Neuronal stem cell (in vitro differentiated cells): ENCODE data around the gene KPNA4.
"Not testable (repeated sequence)": the region's sequence is repeated elsewhere in the genome, so short reads cannot be mapped to it uniquely, and the experiment has no call there.

Experiments used
- DNase-seq: peaks from one replicate; pipeline ENCODE4 v3.0.0-alpha.2; 2013; ENCODE audit warnings: low spot score
- H2AFZ ChIP-seq: one replicate; pipeline ENCODE4 v1.6.1; 2013; ENCODE audit warnings: mild to moderate bottlenecking, low read length, inconsistent platforms
- H2AK5ac ChIP-seq: 2 replicates; pipeline ENCODE4 v1.6.1; 2013; ENCODE audit warnings: low read depth, mild to moderate bottlenecking, inconsistent platforms, low read length, moderate library complexity, mixed read lengths
- H2BK120ac ChIP-seq: 2 replicates; pipeline ENCODE4 v1.6.1; 2013; ENCODE audit warnings: low read depth, mild to moderate bottlenecking, inconsistent platforms, low read length, moderate library complexity, mixed read lengths
- H2BK12ac ChIP-seq: one replicate; pipeline ENCODE4 v1.6.1; 2013; ENCODE audit warnings: low read length, inconsistent platforms
- H2BK15ac ChIP-seq: 2 replicates; pipeline ENCODE4 v1.6.1; 2013; ENCODE audit warnings: mild to moderate bottlenecking, low read length, inconsistent platforms, mixed read lengths
- H2BK5ac ChIP-seq: one replicate; pipeline ENCODE4 v1.6.1; 2013; ENCODE audit warnings: inconsistent platforms, mild to moderate bottlenecking, low read length, moderate library complexity
- H3K14ac ChIP-seq: one replicate; pipeline ENCODE4 v1.6.1; 2013; ENCODE audit warnings: low read length, inconsistent platforms
- H3K18ac ChIP-seq: 2 replicates; pipeline ENCODE4 v1.6.1; 2013; ENCODE audit warnings: low read length, inconsistent platforms
- H3K23ac ChIP-seq: 2 replicates; pipeline ENCODE4 v1.6.1; 2013; ENCODE audit warnings: low read depth, mild to moderate bottlenecking, mixed read lengths, low read length, inconsistent platforms; ENCODE audit not compliant: poor library complexity
- H3K27ac ChIP-seq: replicated peaks from 3 replicates; pipeline ENCODE4 v1.5.1; 2013; ENCODE audit warnings: low read length, inconsistent platforms
- H3K27me3 ChIP-seq, 3 experiments: 2 replicates each; pipeline ENCODE4 v1.6.1; 2013; ENCODE audit warnings: low read length in 3 of 3, mild to moderate bottlenecking in 2 of 3, inconsistent platforms in 1 of 3, low read depth in 1 of 3, mixed read lengths in 1 of 3, moderate library complexity in 1 of 3; ENCODE audit not compliant: control insufficient read depth in 3 of 3, insufficient read depth in 3 of 3
- H3K36me3 ChIP-seq, 2 donors: replicated peaks in 1 of 2; 2 replicates each; pipeline ENCODE4 v1.6.1; 2013; ENCODE audit warnings: low read length in 2 of 2; ENCODE audit not compliant: control insufficient read depth in 2 of 2, insufficient read depth in 2 of 2
- H3K4ac ChIP-seq: 2 replicates; pipeline ENCODE4 v1.6.1; 2013; ENCODE audit warnings: inconsistent platforms, mild to moderate bottlenecking, low read length, moderate library complexity
- H3K4me1 ChIP-seq, 2 donors: 1 replicate in 1 of 2; 2 replicates in 1 of 2; pipeline ENCODE4 v1.6.1; 2013; ENCODE audit warnings: low read length in 2 of 2, low read depth in 1 of 2; ENCODE audit not compliant: control insufficient read depth in 2 of 2, insufficient read depth in 1 of 2
- H3K4me2 ChIP-seq: one replicate; pipeline ENCODE4 v1.6.1; 2013; ENCODE audit warnings: mild to moderate bottlenecking, low read length, inconsistent platforms; ENCODE audit not compliant: insufficient read depth, poor library complexity, severe bottlenecking
- H3K4me3 ChIP-seq, 2 donors: 2 replicates each; pipeline ENCODE4 v1.5.1; 2013; ENCODE audit warnings: low read length in 2 of 2, mild to moderate bottlenecking in 2 of 2, inconsistent platforms in 1 of 2, moderate library complexity in 1 of 2
- H3K79me1 ChIP-seq: one replicate; pipeline ENCODE4 v1.6.1; 2013; ENCODE audit warnings: low read depth, mild to moderate bottlenecking, inconsistent platforms, low read length, moderate library complexity
- H3K9ac ChIP-seq: one replicate; pipeline ENCODE4 v1.6.1; 2013; ENCODE audit warnings: mild to moderate bottlenecking, low read depth, low read length, inconsistent platforms; ENCODE audit not compliant: poor library complexity
- H3K9me3 ChIP-seq, 2 donors: replicated peaks in 1 of 2; 2 replicates each; pipeline versions ENCODE3 to v1.6.1; 2013; ENCODE audit warnings: low read length in 2 of 2, mild to moderate bottlenecking in 2 of 2, inconsistent platforms in 1 of 2, low read depth in 1 of 2, mixed read lengths in 1 of 2, moderate library complexity in 1 of 2; ENCODE audit not compliant: control insufficient read depth in 2 of 2, insufficient read depth in 1 of 2
- H4K8ac ChIP-seq: one replicate; pipeline ENCODE4 v1.6.1; 2013; ENCODE audit warnings: low read depth, mild to moderate bottlenecking, inconsistent platforms, low read length, moderate library complexity
- H4K91ac ChIP-seq: one replicate; pipeline ENCODE4 v1.6.1; 2013; ENCODE audit warnings: low read length, low read depth, mild to moderate bottlenecking, inconsistent platforms; ENCODE audit not compliant: poor library complexity
- WGBS, 2 donors: extraction: QIAGEN DNeasy Blood & Tissue Kit; methylation state at CpG; one replicate each; pipeline ENCODE4 v1.1.7; 2013; ENCODE audit warnings: missing lambda C conversion rate in 2 of 2, mixed read lengths in 1 of 2; ENCODE audit not compliant: insufficient read length in 2 of 2, insufficient replicate concordance in 1 of 2; ENCODE audit errors: extremely low coverage in 2 of 2; 5-methylcytosine and 5-hydroxymethylcytosine counted together

KPNA4 gene

DNA sequence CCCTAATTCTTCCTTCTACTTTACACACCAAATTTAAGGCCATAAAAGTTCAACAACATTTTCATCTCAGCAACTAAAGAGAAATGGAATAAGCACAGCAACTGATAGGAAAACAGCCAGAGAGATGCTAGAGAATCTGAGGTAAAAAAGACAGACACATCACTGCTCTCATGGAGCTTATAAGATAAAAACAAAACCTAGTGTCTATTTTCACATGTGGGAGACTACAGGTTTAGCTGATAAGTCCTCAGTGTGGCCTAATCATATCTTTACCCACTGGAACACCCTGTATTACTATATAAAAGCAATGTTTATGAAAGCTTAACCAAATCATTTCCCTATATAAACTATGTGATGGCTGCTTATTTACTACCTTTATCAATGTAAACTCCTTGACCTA, 33.0 kb downstream of the KPNA4 start:
- Histone ChIP-seq H2BK120ac (no peak overlapping the region), H2BK12ac (no peak overlapping the region), H3K79me1 (peaks cover 1% of the 10 kb centered on the region), H3K4me3 (no peak overlapping the region), H3K4me1 (no peaks in the 10 kb centered on the region), H3K27ac (no peak overlapping the region), H2BK5ac (no peak overlapping the region), H3K4me2 (no peak overlapping the region), H3K36me3 (peaks cover 10 to 85% of the 10 kb centered on the region in 2 donors), H4K91ac (no peak overlapping the region), H3K18ac (no peak overlapping the region), H3K9ac (no peak overlapping the region), H3K27me3 (no peaks in the 10 kb centered on the region), H3K4ac (no peak overlapping the region), H3K14ac (no peak overlapping the region), H2BK15ac (no peak overlapping the region), H4K8ac (no peak overlapping the region), H2AFZ (no peak overlapping the region), H2AK5ac (no peak overlapping the region), H3K23ac (no peak overlapping the region), H3K9me3 (no peaks in the 10 kb centered on the region)
- no peak for DNase-seq

DNA sequence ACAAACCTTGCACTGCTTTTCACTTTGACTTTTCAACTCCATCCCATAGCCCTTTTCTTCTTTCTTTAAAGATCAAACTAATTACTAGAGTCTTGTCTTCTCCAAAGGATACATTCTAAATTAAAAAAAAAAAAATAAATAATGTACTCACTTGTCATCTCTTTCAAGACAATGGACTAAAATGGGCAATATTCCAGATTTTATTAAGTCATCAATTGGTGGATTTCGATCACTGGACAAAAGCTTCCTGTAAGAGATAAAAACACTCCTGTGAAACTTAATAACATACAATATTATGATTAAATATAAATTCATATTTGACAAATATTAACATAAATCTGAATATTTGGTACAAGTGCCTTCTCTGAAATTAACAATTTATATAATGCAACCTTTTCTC, 34.1 kb downstream of the KPNA4 start:
- H3K23ac ChIP-seq: no peak overlapping the region
- DNase-seq: no peak
- H2BK12ac ChIP-seq: no peak overlapping the region
- no peaks in the 10 kb centered on the region for H3K4me1 ChIP-seq
- H2BK5ac ChIP-seq: no peak overlapping the region
- H2BK120ac ChIP-seq: no peak overlapping the region
- H3K36me3 ChIP-seq: peaks cover 10 to 96% of the 10 kb centered on the region in 2 donors
- H3K9me3 ChIP-seq: no peaks in the 10 kb centered on the region
- H3K79me1 ChIP-seq: peaks cover 1% of the 10 kb centered on the region
- no peak overlapping the region for H2AK5ac ChIP-seq
- H3K14ac ChIP-seq: no peak overlapping the region
- H3K4me2 ChIP-seq: no peak overlapping the region
- no peaks in the 10 kb centered on the region for H3K27me3 ChIP-seq
- H3K9ac ChIP-seq: no peak overlapping the region
- no peak overlapping the region for H2BK15ac ChIP-seq
- no peak overlapping the region for H3K4ac ChIP-seq
- H2AFZ ChIP-seq: no peak overlapping the region
- no peak overlapping the region for H3K18ac ChIP-seq
- no peak overlapping the region for H4K8ac ChIP-seq
- H3K4me3 ChIP-seq: no peak overlapping the region
- WGBS, 2 donors: no CpG with 5 or more reads among the region's 1 CpG
- H4K91ac ChIP-seq: no peak overlapping the region
- no peak overlapping the region for H3K27ac ChIP-seq

DNA sequence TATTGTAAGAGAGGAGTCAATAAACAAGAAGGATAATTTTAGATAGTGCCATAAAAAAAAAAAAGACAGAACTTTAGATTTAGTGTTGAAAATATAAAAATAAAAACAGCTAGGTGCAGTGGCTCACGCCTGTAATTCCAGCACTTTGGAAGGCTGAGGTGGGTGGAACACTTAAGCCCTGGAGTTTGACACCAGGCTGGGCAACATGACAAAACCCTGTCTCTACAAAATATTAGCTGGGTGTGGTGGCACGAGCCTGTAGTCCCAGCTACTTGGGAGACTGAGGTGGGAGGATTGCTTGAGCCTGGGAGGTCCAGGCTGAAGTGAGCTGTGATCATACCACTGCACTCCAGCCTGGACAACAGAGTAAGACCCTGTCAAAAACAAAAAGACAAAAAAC, 49.0 kb downstream of the KPNA4 start:
- H3K36me3 ChIP-seq: peaks cover 15 to 96% of the 10 kb centered on the region in 2 donors

GRCh38 chr3:160501325-160501724, 64.0 kb downstream of the KPNA4 start:
- Histone ChIP-seq H3K9ac (no peak overlapping the region), H4K8ac (no peak overlapping the region), H3K4ac (no peak overlapping the region), H3K23ac (no peak overlapping the region), H4K91ac (no peak overlapping the region), H3K4me1 (no peaks in the 10 kb centered on the region), H3K79me1 (no peaks in the 10 kb centered on the region), H3K4me3 (no peak overlapping the region), H3K36me3 (peaks cover 12 to 80% of the 10 kb centered on the region in 2 donors), H3K14ac (no peak overlapping the region), H2BK12ac (no peak overlapping the region), H3K27ac (no peak overlapping the region), H3K4me2 (no peak overlapping the region), H2BK15ac (no peak overlapping the region), H2BK120ac (no peak overlapping the region), H3K18ac (no peak overlapping the region), H3K9me3 (peaks cover 0 to under 1% of the 10 kb centered on the region in 2 donors), H2AFZ (no peak overlapping the region), H2BK5ac (no peak overlapping the region), H3K27me3 (no peaks in the 10 kb centered on the region), H2AK5ac (no peak overlapping the region)
- DNase-seq: no peak
- WGBS, 2 donors: no CpG with 5 or more reads among the region's 3 CpGs

More for the DNA sequence above, 49.0 kb downstream of the KPNA4 start:
- not testable (repeated sequence) for H3K4me2 ChIP-seq, H3K9me3 ChIP-seq, H3K14ac ChIP-seq, H3K27me3 ChIP-seq, H3K23ac ChIP-seq, H3K79me1 ChIP-seq, H2AK5ac ChIP-seq, H3K27ac ChIP-seq, H4K91ac ChIP-seq, H2BK15ac ChIP-seq, H3K4me3 ChIP-seq, H2BK120ac ChIP-seq, H2BK5ac ChIP-seq, H2BK12ac ChIP-seq, H3K4ac ChIP-seq, H4K8ac ChIP-seq, H3K9ac ChIP-seq, H3K4me1 ChIP-seq, H3K18ac ChIP-seq, H2AFZ ChIP-seq, DNase-seq
- no CpG with 5 or more reads among the region's 2 CpGs for WGBS, 2 donors
